Measurements from ENCODE around the gene SCUBE1.

- TF ChIP-seq CTCF (IDR thresholded peaks at IDR 0.05): no peak
- no peak for TF ChIP-seq EZH2 (IDR thresholded peaks at IDR 0.05)
These were observed 1.3 kb upstream of the SCUBE1 start for GRCh38 chr22:43344520-43344787.
